Hippocampal formation (tissue), 2 donors: ENCODE measurements around the gene C6orf62.
"Not testable (repeated sequence)": the region's sequence is repeated elsewhere in the genome, so short reads cannot be mapped to it uniquely, and the experiment has no call there.

Experiments used
- DNase-seq, 2 donors: peaks; one replicate each; lab custom pipeline; 2025; lab: John Stamatoyannopoulos, UW

Gene C6orf62

DNA sequence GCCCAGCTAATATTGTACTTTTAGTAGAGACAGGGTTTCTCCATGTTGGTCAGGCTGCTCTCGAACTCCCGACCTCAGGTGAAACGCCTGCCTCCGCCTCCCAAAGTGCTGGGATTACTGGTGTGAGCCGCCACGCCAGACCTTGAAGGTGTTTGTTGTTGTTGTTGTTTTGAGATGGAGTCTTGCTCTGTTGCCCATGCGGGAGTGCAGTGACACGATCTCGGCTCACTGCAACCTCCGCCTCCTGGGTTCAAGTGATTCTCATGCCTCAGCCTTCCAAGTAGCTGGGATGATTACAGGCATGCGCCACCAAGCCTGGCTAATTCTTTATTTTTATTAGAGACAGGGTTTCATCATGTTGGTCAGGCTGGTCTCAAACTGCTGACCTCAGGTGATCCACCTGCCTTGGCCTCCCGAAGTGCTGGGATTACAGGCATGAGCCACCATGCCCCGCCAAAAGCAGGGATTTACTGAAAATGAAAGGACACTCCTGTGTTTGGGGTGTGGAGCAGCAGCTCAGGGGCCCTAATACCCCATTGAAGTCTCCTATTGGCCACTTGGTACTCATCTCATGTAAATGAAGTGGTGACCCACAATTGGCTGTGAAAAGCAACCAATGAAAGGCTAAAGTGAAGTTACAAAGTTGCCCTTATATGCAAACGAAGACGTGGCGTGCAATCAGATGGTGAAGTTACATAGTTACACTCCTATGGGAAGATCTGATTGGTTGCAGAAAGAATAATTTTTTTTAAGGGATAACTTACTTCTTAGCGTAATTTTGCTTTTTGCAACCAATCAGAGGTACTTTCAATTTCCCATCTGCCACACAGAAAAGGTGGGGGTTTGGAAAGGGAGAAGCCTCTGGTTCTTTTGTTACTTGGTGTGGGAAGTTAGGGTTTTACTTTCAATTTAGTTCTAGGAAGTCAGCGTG lies 50.6 kb downstream of the C6orf62 start:
- not testable (repeated sequence) for DNase-seq

DNA sequence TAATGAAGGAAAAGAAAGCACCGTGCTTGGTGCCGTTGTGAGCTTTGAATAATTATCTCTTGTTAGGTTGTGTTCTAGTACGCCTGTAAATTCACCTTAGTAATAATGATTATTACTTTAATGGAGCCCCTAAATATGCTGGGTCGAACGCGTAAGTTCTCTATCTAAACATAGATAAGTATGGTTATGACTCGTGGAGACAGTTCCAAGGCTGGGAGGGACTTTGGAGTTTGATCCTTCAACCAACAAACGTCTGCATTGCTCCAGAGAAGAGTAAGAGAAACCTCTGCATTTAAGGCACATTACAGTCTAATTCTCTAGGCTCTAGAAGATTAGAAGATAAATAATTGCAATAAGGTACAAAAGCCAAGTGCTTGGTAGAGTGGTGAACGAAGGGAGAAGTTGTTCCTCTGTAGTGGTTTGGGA lies 51.6 kb downstream of the C6orf62 start:
- DNase-seq, result no peak

- peak; percentile 88 to 91 for DNase-seq
Observed at GRCh38 chr6:24666641-24667377, 52.1 kb downstream of the C6orf62 start, which contains the start of the genes ACOT13 and TDP2. ACOT13 (plus strand) TSS chr6:24667077; CDS start chr6:24667264, 187 bp downstream. TDP2 (minus strand) TSS chr6:24666899; CDS start chr6:24666862, 37 bp downstream.

DNA sequence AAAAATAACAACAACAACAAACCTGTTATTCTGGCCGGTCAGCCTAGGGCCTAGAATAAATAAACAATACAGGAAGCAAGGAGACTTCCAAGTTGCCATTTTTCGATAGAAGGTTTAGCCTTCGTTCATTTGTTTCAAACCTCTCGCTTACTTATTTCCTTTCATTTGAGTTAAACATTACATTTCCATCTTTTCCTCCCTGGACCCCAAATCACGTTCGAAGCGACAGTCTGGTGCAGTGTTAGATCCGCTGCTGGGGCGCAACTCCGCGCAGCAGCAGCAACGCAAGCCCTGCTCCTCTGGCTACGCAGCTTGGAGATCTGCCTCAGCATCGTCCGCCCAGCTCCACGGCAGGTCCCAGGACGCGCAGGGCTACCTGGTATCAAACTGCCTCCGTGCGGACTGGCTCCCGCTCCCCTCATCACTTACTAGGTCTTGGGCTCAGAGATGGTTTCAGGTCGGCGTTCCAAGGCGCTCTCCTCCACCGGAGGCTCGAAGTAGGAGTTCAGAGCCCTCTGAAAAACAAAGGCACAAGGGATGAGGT lies 52.8 kb downstream of the C6orf62 start:
- peak; percentile 30 to 55 for DNase-seq

GRCh38 chr6:24664046-24664987 lies 54.6 kb downstream of the C6orf62 start:
- DNase-seq, result no peak

DNA sequence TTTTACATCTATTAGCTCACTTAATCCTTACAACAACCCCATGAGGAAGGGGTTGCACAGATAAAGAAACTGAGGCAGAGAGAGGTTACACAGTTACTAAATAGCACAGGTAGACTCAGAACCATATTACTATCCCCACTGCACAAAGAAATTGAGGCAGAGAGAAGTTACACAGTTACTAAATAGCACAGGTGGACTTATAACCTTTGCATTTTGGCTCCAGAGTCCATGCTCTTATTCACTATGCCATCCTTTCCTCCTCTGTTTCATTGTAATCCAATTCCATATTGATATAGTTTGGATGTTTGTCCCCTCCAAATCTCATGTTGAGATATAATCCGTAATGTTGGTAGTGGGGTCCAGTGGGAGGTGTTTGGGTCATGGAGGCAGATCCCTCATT lies 55.8 kb downstream of the C6orf62 start:
- DNase-seq, result no peak

GRCh38 chr6:24662236-24662635 lies 56.7 kb downstream of the C6orf62 start:
- DNase-seq, result no peak

- not testable (repeated sequence) for DNase-seq
Observed at GRCh38 chr6:24661759-24662158, 57.2 kb downstream of the C6orf62 start.

DNA sequence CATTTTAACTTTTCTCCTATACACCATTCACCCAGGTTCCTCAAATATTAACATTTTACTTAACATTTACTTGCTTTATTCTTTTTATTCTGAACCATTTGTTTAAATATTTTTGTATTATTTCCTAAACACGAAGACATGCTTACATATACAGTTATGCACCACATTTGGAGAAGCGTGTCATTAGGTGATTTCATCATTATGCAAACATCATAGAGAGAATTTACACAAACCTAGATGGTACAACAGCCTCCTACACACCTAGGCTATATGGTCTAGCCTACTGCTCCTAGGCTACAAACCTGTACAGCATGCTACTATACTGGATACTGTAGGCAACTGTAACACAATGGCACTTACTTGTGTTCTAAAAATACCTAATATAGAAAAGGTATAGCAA lies 58.8 kb downstream of the C6orf62 start:
- no peak for DNase-seq

DNA sequence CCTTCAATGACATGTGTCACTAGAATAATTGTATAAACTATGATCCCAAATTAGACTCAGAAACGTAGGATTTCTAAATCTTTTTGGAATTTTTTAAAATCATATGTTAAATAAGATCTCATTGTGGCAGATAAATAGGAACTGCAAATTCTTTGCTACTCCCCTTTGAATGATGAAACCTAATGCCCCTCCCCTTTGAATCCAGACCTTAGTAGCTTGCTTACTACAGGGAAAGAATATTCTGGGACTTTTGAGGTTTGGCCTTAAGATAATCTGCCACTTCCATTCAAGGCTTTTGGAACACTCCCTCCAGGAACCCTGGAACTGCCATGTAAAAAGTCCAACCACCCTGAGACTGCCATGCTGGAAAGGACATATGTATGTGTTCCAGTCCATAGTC lies 59.4 kb downstream of the C6orf62 start:
- no peak for DNase-seq

GRCh38 chr6:24658573-24659560 lies 60.1 kb downstream of the C6orf62 start:
- no peak for DNase-seq

GRCh38 chr6:24655215-24655614 lies 63.7 kb downstream of the C6orf62 start:
- no peak for DNase-seq
